AG04450 (cell line): Measurements from ENCODE around the gene RGS9. TPM values are rescaled to one million over a fixed set of nuclear protein-coding genes. Genes with fewer than 3 reads are reported as not detected.
"Not testable (repeated sequence)": the region's sequence is repeated elsewhere in the genome, so short reads cannot be mapped to it uniquely, and the experiment has no call there.

Experiments used
- CTCF ChIA-PET: fragments of 300-600, 350-600 bp; formaldehyde crosslinking; extraction: SDS; loops from one replicate; lab custom pipeline; 2022; ENCODE audit warnings: antibody characterized with exemption, inconsistent platforms; lab: Charles Lee
- POLR2A ChIA-PET: fragments of 350-600 bp; formaldehyde crosslinking; extraction: SDS; loops from one replicate; lab custom pipeline; 2021; ENCODE audit warnings: antibody characterized with exemption, inconsistent platforms; lab: Yijun Ruan, JAX
- DNase-seq: peaks from one replicate; pipeline ENCODE4 v3.0.0-alpha.2; 2011; ENCODE audit warnings: low read depth, low spot score
- H3K27ac ChIP-seq: one replicate; pipeline ENCODE4 v1.5.1; 2012; ENCODE audit warnings: low read depth, low read length, control low read depth
- H3K27me3 ChIP-seq: one replicate; pipeline ENCODE4 v1.6.0; 2012; ENCODE audit warnings: low read length; ENCODE audit not compliant: control insufficient read depth, insufficient read depth
- H3K4me3 ChIP-seq: 2 replicates; pipeline ENCODE4 v1.5.1; 2011; ENCODE audit warnings: mild to moderate bottlenecking, low read depth, low read length, control low read depth
- H3K9me3 ChIP-seq: 2 replicates; pipeline ENCODE4 v1.5.1; 2012; ENCODE audit warnings: low read length; ENCODE audit not compliant: control insufficient read depth, insufficient read depth
- polyA minus RNA-seq: library from RNA; depleted of rRNA, polyadenylated mRNA; stranded (reverse); fragments of >200 nt; gene quantifications from 2 replicates; pipeline ENCODE4 v1.2.3, GENCODE V29; 2011; rRNA and poly(A)+ RNA removed
- polyA plus RNA-seq: library from polyadenylated mRNA; depleted of rRNA; stranded (reverse); fragments of >200 nt; gene quantifications from 2 replicates; pipeline ENCODE4 v1.2.3, GENCODE V29; 2011; rRNA removed
- TF ChIP-seq, protein P1 (sequence below): IDR thresholded peaks from 2 replicates; pipeline ENCODE4 v1.5.1; 2011; ENCODE audit warnings: low read depth, low read length, control low read depth, inconsistent platforms

RGS9 gene
- polyA plus RNA-seq (2.0 and 2.1 TPM in 2 replicates), polyA minus RNA-seq (1.1 and 1.6 TPM in 2 replicates)

- Histone ChIP-seq H3K27me3 (peaks cover 17% of the 10 kb centered on the region), H3K4me3 (peak within 1 kb of the TSS; percentile 53), H3K27ac (no peak within 1 kb of the TSS), H3K9me3 (no peaks in the 10 kb centered on the region)
- CTCF ChIA-PET, result interaction anchor here (0.6 to 2.2 kb wide), 22 partner anchors 10 to 133 kb away, joined by 3 to 13 read pairs (median 4); no protein-coding TSS in a partner anchor
- no peak for DNase-seq
- POLR2A ChIA-PET, result interaction anchor here (0.5 kb wide), 1 partner anchor 217 kb away, joined by 4 read pairs; no protein-coding TSS in a partner anchor
- TF ChIP-seq, protein P1, sequence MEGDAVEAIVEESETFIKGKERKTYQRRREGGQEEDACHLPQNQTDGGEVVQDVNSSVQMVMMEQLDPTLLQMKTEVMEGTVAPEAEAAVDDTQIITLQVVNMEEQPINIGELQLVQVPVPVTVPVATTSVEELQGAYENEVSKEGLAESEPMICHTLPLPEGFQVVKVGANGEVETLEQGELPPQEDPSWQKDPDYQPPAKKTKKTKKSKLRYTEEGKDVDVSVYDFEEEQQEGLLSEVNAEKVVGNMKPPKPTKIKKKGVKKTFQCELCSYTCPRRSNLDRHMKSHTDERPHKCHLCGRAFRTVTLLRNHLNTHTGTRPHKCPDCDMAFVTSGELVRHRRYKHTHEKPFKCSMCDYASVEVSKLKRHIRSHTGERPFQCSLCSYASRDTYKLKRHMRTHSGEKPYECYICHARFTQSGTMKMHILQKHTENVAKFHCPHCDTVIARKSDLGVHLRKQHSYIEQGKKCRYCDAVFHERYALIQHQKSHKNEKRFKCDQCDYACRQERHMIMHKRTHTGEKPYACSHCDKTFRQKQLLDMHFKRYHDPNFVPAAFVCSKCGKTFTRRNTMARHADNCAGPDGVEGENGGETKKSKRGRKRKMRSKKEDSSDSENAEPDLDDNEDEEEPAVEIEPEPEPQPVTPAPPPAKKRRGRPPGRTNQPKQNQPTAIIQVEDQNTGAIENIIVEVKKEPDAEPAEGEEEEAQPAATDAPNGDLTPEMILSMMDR, result peak; percentile 79
Observed at GRCh38 chr17:65137021-65137939, at the start of gene RGS9. RGS9 (plus strand) TSS chr17:65137370; CDS start chr17:65137541, 171 bp downstream.

GRCh38 chr17:65088621-65089360 lies 48.4 kb upstream of the RGS9 start:
- TF ChIP-seq, protein P1, result no peak
- no peak for DNase-seq
- Histone ChIP-seq H3K27ac (no peak overlapping the region), H3K27me3 (peaks cover 23% of the 10 kb centered on the region), H3K4me3 (no peak overlapping the region), H3K9me3 (peaks cover 3% of the 10 kb centered on the region; the same call in 1 of the 2 replicates)
- ChIA-PET POLR2A (no interaction called here), CTCF (interaction anchor here (0.6 to 8.1 kb wide), 3 partner anchors 12 to 126 kb away, joined by 3 to 63 read pairs (median 4); no protein-coding TSS in a partner anchor)

GRCh38 chr17:65092262-65092661 lies 44.9 kb upstream of the RGS9 start:
- ChIA-PET CTCF (interaction anchor here (1.2 to 8.1 kb wide), 2 partner anchors 9 to 45 kb away, joined by 4 to 63 read pairs; partner anchors contain the start of gene RGS9), POLR2A (interaction anchor here (0.6 kb wide), 1 partner anchor 133 kb away, joined by 7 read pairs; no protein-coding TSS in a partner anchor)
- H3K27ac ChIP-seq, result no peak overlapping the region
- no peak for DNase-seq
- TF ChIP-seq, protein P1, result no peak
- H3K9me3 ChIP-seq, result peaks cover 3% of the 10 kb centered on the region; the same call in 1 of the 2 replicates
- no peak overlapping the region for H3K4me3 ChIP-seq
- peaks cover 15% of the 10 kb centered on the region for H3K27me3 ChIP-seq

DNA sequence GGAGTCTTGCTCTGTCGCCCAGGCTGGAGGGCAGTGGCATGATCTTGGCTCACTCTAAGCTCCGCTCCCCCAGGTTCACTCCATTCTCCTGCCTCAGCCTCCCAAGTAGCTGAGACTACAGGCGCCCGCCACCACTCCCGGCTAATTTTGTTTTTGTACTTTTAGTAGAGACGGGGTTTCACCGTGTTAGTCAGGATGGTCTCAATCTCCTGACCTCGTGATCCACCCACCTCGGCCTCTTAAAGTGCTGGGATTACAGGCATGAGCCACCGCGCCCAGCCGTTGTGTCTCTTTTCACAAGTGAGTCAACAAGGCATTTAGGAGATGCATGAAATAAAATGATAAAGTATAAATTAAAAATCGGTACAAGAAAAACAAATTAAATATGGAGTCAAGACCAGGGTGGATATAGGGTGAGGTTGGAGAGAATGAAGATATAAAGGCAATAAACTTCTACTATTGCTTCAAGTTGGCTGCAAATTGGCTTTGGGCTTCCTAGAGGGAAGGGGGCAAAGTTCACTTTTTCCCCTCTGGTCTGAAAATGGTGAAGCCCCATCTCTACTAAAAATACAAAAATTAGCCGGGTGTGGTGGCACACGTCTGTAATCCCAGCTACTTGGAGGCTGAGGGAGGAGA lies 44.3 kb upstream of the RGS9 start:
- H3K4me3 ChIP-seq, H3K27ac ChIP-seq, H3K9me3 ChIP-seq, DNase-seq: not testable (repeated sequence)
- H3K27me3 ChIP-seq, result peaks cover 15% of the 10 kb centered on the region
- CTCF ChIA-PET, result interaction anchor here (8.1 kb wide), 1 partner anchor 8 kb away, joined by 63 read pairs; no protein-coding TSS in a partner anchor
- POLR2A ChIA-PET, result interaction anchor here (0.6 kb wide), 1 partner anchor 134 kb away, joined by 7 read pairs; no protein-coding TSS in a partner anchor

DNA sequence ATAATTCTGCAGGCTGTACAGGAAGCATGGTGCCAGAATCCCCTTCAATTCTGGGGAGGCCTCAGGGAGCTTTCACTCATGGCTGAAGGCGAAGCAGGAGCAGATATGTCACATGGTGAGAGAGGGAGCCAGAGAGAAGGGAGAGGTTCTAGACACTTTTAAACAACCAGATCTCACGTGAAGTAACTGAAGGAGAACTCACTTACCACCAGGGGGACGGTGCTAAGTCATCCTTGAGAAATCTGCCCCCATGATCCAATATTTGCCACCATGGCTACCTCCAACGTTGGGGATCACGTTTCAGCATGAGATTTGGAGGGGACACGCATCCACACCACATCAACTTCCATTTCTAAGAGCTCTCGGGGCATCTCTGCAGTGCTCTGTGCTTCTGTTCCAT lies 43.2 kb upstream of the RGS9 start:
- TF ChIP-seq, protein P1, result 0 out of 2 replicates have a peak, but pooled peaks have one; percentile 14
- H3K27ac ChIP-seq, result no peak overlapping the region
- no peak for DNase-seq
- POLR2A ChIA-PET, result no interaction called here
- no peak overlapping the region for H3K4me3 ChIP-seq
- peaks cover 12% of the 10 kb centered on the region for H3K27me3 ChIP-seq
- H3K9me3 ChIP-seq, result peaks cover 3% of the 10 kb centered on the region; the same call in 1 of the 2 replicates
- CTCF ChIA-PET, result interaction anchor here (0.6 to 1.6 kb wide), 2 partner anchors 12 to 25 kb away, joined by 3 read pairs; no protein-coding TSS in a partner anchor
